Non-pigmented ciliary epithelial cell (primary cell): ENCODE results near the gene GPX3.
A peak's percentile ranks its signal among the peaks of the same experiment; 100 is the strongest.

Experiments used
- DNase-seq: peaks from one replicate; pipeline ENCODE4 v3.0.0-alpha.2; 2010; ENCODE audit warnings: low read depth

The GPX3 gene

DNA sequence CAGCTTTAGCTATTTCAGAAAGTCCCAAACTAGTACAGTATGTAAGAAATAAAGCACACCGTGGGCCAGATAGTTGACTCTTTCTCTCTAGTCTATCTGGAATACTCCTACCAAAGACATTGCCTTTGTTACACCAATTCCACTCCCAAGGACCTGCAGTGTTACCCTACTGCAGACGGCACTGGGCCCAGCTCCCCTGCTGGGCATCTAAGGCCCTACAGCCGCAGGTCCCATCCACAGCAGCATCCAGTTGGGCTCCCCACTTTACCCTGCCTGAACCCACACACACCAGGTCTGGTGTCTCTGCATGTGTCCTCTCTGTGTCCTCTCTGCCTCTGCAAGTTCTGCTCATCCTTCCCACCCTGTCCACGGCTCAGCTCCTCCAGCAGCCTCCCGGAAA lies 37.9 kb downstream of the GPX3 start:
- DNase-seq, result no peak

DNA sequence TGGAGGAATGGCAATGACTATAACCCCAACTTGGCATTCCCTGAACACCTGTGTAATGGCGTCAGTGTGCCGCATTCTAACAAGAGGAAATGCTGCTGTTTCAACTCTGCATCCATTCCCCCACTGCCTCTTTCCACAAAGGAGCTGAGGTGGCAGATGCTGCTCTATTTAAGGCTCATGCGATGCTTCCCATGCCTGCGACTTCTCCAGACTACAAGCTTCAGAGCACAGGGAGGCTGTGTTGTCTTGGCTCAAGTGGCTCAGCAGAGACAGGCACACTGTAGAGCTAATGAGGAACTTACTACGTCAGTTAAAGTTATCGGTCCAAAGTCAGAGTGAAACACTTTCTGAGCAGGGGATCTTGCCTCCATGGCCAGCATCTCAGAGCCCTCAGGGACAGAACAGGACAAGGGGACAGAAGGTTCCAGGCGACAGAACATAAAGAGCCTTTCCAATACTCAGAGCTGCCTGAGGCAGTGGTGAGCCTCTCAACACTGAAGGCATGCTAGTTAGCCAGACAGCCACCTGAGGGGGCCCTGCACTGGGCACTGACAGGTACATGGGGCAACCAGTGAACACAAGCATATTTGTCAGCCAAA lies 38.6 kb downstream of the GPX3 start:
- DNase-seq, result no peak

DNA sequence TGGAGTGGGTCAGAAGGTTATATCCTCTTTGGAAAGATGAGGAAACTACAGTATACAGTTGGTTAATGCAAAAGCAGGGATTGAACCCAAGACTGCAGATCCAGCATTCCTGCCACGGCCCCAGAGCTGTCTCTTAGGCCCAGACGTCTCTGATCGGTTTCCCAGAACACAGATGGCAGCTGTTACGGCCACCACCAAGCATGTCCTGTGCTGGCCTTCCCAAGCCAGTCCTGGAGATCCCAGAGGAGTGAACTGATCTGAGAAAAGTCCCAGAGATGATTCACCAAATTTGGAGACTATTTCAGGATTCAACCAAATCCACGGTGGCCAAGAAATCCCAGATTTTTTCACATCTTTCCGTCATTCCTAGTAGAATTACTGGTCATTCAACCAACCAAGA lies 40.4 kb downstream of the GPX3 start:
- no peak for DNase-seq

DNA sequence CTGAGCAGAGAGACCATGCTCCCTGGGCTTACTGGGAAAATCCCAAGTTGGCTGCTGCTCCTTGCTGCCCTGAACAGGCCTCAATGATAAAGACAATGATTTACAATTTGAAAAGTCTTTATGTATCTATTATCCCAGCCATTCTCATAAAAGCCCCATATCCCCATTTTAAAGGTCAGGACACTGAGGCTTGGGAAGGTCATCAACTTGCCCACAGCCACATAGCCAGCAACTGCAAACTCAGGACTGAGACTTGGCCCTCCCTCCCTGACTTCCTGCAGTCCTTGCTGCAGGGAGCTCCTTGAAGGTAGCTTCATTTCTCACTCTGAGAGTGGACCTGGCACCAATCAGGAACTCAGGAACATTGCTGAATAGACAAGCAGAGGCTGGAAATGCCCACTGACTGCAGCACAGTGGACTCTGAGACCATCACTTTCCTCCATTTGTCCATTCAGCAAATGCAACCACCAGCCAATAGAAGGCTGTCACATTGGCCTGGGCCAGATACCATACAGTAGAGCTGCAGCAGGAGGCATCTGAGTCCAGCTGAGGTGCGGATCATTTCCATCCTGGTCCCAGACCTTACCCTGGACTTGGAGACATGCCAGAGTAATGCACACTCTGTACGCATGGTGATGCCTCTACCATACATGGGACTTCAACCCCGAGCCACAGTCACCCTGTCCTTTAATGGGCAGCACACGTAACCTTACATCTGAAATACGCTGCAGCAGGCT lies 42.2 kb downstream of the GPX3 start:
- DNase-seq, result no peak

DNA sequence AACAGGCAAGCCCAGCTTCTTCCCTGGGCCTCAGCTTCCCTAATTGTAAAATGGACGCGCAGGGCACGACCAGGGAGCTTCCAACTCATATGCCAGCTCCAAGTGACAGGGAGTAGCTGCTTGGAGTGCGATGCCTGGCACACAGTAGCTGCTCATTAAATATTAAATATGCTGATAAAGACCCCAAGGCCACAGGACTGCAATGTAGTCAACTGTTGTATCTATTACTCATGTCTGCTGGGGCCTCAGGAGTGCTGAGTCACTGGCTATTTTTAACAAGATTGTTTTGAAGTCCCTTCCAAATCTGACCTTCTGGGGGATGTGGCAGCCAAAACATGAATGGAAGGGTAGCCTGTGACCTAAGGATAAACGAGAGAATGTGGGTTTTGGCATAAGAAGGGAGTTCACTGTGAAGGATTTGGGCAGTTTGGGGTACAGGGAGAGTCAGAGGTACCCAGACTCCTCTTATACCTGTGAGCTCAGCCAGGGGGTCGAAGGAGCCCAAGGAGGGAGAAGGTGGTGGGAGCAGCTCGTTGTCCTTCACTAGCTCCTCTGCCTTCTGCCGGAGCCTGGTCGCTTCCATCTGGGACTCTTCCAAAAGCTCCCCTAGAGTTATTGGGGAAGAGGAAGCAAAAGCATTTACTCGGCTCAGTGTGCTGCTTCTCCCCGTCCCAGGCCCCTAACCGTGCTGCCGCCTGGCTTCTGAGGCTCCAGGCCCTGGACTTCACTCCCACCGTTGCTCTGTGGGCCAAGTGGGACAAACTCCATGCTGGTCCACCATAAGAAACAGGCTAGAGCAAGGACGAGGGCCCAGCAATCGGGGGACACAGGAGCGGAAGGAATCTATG lies 43.0 kb downstream of the GPX3 start:
- peak; percentile 68 for DNase-seq

DNA sequence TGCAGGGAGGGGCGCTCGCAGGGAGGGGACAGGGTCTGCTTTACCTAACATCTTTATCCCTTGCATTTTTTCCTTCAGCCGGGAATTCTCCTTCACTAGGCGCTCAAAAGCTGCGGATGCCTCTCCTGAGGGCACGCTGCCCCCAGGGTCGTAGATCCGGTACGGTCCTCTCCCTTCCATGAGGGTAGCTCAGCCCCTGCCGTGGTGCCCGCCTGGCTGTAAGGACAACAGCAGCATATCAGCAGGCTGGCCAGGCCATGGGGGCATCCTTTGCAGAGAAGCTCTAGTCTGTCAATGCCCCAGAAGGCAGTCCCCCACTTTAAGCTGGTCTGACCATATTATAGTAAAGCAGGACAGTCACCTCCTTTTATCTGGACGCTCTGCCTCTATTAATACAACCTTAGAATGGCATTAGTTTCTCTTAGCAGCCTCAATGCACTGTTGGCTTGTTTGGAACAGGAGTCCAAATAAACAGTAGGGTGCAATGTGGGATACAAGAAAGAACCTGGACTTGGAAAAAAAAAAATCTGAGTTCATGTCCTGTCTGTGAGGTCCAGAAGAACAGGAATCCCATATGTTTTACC lies 44.6 kb downstream of the GPX3 start:
- DNase-seq, result no peak

DNA sequence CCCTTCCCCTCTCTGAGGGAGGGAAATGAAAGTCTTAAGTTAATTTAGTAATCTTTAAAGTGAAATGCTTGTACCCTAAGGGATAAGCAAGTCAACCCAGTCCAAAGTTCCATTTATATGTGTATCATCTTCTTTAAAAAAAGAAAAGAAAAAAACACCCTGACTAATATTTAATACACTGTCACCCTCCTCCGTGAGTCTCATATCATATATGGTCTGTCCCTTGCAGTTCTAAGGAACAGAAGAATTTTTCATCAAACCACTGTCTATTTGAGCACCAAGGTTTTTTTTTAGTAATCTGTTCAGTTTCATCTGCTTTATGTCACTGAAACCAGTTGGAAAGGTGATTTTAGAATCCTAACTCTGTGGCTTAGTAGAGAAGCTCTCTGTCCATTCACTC lies 45.2 kb downstream of the GPX3 start:
- no peak for DNase-seq

DNA sequence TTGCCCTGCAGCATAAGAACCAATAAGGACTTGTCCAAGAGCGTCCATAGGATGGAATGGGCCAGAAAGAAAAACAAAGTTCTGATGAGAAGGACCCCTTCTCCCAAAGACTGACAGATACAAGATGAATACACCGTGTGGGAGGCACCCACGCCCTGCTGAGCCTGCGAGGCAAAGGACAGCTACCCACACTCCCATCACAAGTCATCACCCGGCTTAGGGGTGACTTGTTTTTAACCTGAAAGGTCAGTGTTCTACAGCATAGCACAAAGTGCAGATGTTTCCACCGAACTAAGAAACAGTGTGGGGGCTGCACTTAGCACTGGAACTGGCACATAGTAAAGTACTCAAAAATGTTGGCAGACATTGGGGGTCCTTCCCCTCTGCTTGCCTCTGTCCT lies 46.5 kb downstream of the GPX3 start:
- no peak for DNase-seq

DNA sequence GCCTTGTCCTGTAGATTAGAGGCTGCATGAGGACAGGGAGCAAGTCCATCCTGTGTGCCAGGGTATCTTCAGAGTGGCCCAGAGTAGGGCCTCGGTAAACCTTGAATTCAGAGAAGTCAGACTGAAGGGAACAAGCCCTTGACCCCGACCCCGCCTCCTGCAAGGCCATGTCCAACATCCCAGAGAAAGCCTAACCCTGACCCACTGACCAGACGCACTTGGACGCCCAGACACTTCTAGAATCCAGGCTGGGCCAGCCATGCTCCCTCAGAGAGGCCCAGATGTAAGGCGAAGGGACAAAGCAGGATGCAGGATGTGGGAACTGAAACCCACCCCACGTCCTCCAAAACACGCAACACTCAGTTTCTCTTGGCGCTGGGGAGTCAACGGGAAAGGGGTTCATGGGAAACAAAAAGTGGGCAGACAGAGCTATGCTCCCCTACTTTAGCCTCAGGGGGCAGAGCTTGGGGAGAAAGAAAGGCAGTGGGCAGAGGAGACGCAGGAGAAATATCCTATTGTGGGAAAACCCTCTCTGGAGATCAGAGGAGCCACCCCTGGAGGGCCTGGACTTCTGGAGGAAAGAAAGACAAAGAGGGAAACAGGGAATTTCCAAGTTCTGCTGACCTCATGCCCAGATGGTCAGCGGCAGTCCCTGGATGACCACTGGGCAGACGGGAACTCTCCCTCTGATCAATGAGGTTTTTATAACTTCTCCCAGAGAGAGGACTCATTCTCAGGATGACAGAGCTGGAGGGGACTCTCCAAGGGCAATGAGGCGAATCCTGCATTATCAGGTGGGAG lies 47.4 kb downstream of the GPX3 start:
- no peak for DNase-seq

DNA sequence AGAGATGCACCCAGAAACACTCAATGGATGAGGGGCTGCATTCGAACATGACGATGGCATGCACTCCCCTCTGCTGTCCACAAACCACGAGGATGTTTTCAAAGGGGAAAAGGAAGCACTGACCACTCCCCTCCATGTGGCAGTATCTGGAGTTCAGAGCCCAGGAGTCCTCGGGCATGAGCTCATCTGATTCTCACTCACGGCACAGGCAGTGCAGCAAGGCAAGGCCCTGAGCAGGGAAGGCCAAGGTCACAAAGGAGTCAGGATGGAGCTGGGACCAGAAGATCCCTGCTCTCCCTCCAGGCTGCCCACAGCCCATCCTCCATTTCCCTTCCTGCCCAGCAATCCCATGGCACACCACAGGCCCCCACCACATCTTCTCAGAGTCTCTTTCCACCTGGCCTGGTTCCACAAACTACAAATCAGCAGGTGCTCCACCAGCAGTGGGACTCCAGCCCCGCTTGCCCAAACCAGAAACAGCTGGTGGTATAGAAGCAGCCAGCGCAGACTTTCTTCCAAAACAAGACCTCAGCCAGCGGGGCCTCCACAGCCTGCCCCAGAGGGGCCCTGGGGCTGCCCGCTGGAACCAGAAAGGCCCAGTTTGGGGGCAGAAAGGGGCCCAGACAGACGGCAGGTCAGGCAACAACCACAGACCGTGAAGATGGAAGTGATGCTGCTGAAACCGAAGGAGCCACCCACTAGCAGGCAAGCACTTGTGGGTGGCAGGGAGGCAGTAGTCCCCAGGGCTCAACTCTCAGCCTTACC lies 48.2 kb downstream of the GPX3 start:
- DNase-seq, result no peak

DNA sequence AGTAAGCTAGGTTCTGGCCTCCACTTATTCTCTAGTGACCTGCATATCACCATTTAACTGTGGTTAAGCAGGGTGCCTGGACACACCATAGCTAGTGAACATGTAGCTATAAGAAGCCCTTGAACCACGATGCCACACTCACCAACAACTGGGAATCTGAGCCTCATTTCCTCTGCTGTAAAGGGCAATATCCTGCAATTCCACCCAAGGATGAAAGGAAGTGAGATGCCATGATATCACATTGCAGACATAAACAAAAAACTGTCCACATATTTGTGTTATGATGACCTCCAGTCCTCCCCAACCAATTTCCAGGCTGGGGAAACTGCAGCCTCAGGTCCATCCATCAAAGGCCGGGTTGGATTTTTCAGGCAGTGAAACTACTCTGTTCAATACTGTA lies 50.1 kb downstream of the GPX3 start:
- DNase-seq, result no peak

DNA sequence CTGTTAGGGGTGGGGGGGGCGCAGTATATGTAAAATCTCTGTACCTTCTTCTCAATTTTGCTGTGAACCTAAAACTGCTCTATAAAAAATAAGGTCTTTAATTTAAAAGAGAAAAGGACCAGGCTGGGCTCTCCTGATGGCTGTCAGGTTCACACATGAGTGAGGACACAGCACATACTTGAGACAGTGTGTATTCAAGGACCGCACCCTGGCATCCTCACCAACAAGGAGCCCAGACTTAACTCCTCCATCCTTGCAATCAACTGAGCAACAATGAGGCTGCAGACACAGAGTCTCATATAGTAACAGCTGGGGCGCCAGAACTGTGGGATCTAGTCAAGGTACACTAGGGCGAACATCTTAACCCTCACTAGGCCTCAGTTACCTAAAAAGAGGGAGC lies 50.6 kb downstream of the GPX3 start:
- DNase-seq, result no peak

DNA sequence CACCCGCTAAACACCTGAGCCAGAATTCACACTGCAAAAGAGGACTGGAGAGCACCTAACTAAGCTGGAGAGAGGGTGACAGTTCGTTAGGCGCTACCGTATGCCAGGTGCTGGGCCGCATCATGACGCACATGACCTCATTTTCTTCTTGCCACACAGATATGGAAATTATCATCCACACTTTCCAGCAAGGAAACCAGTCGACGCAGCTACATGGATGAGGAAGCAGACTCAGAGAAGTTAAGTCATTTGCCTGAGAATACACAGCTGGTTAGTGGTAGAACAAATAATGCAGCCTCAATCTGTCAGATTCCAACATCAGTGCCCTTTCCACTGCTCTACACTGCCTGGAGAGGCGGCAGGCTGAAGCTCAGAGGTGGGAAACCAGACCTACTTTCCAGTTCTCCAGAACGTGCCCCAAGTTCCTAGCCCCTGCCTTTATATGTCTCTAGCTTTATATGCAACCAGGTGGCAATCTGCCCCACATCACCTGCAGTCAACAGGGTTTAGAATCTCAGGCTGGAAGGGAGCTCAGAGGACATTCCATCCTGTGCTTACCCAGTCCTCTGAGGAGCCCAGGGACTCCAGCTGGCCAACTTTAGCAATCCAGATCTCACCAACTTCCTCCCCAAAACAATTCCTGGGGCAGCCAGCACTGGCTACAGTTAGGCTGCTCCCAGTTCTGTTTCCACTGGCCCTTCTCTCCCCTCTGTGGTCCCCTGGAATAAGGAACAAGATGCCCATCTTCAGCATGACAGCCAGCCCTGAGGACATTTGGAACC lies 51.6 kb downstream of the GPX3 start:
- DNase-seq, result no peak

DNA sequence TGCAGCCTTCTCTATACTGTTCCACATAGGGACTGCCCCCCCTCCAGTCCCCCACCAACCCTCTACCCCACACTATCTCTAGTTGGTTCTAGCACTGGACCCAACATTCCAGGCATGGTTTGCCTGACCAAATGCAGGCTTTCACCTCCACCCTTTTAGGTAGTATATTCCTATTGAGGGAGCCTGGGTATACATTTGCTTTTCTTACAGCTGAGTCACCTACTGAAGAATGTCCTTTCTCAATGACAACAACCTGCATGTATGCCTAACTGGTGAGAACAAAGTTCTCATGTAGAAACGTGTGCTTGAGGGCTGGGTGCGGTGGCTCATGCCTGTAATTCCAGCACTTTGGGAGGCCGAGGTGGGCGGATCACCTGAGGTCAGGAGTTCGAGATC lies 52.2 kb downstream of the GPX3 start:
- DNase-seq, result peak; percentile 83

DNA sequence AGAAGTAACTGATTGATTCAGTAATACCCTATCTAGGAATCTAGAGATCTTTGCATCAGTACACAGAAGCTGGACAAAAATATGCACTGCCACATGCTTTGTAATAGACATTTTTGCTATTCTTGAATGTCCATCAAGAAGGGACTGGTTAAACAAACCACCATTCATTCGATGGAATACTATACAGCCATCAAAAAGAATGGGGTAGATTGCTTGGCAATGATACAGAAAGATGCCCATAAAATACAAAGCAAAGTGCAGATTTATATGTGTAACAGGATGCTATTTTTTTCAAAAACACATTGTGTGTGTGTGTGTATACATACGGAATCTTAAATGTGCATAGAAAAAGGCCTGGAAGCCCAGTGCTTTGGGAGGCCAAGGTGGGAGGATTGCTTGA lies 52.9 kb downstream of the GPX3 start:
- DNase-seq, result no peak

DNA sequence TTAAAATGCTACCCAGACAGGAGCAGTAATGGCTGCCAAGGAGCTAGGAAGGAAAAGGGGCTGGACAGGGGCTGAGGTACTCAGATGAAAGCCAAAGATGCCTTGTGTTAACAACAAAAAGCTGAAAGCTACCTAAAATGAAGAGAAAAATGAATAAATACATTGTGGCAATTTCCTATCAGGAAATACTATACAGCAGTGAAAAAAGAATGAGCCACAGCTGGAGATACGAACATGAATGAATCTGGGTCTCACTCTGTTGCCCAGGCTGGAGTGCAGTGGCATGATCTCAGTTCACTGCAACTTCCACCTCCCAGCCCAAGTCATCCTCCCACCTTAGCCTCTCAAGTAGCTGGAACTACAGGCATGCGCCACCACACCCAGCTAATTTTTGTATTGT lies 54.2 kb downstream of the GPX3 start:
- DNase-seq, result no peak

DNA sequence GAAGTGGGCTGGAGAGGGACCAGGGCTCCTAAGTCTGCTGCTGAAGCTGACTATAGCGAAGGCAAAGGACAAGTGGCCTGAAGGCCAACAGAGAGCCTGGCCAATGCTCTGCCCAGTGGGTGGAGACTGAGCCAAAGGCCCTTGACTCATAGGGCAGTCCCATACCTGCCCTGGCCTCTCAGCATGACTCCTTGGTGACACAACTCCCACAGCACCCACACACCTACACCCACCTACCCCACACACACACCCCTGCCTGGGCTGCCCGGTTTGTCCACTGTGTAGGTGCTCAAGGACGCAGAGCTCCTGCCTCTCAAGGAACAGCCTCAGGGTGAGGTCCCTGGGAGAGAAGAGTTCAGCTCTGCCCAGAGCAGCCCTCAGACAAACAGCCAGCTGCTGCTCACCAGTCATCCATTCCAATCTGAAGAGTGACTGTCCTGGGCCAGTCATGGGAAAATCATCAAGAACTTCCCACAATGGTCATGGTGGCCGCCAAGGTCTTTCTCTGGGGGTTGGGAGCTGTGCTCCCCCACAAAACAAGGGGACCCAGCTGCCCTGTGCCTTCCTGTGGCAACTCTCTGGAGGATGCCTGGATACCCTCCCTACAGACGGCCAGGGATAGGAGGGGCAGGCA lies 55.4 kb downstream of the GPX3 start:
- no peak for DNase-seq

DNA sequence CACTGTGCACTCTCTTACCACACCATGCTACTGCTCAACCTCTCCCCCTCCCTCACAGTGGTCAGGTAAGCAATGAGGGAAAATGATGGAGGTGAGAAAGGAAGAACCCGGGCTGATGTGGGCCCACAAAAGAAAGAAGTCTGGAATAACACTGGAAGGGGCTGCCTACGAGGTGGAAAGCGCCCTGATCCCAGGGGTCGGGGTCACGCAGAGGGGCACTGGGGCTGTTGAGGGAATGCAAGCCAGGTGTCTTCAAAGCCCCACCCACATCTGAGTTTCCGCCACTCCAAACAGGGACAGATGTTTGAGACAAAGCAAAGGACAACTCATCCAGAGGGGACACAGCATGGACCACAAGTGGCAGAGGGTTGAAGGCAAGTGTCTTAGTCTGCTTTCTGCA lies 56.2 kb downstream of the GPX3 start:
- DNase-seq, result no peak

DNA sequence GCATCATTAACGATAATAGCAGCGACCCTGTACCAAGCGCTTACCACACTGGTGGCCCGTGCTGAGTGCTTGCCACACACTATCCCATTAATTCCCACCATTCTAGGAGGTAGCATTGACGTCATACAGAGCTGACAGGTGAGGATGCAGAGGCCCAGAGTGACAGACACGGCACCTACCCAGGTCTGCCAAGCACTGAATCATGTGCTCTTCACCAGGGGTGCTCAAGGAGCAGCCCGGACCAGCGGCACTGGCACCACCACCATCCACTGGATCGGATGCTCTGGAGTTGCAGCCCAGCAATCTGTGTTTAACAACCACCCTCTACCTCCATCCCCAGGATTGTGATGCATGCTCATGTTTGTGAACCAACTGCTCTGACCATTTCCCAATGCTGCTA lies 57.0 kb downstream of the GPX3 start:
- DNase-seq, result no peak

DNA sequence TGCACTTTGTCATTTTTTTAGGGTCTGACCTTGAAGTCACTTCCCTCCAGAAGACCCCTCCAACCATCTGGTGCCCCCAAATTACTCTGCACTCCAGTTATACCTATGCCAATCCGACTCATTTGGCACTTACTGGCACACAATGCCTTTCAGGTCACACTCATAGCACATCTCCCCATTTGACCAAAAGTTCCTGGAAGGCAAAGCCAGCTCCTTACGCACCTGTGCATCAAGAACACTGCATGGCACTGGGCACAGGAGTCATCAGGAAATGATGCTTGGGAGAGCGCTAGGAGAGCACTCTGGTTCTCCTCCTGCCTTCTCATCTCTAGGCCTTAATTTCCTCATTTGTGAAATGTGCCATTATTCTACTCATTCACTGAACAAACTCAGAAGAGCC lies 57.6 kb downstream of the GPX3 start:
- DNase-seq, result no peak
